GM18505 (cell line): ENCODE measurements around the gene SLC7A8.

Experiments used
- ATAC-seq: cut with Tn5 transposase; IDR thresholded peaks from one replicate; pipeline ENCODE4 v1.9.1; 2021; ENCODE audit not compliant: unreplicated experiment
- POLR2A ChIP-seq: IDR thresholded peaks from 4 replicates; pipeline ENCODE4 v1.6.1; 2011; ENCODE audit warnings: borderline replicate concordance; ENCODE audit not compliant: insufficient read depth, insufficient read length; ENCODE audit errors: extremely low read depth

The SLC7A8 gene

DNA sequence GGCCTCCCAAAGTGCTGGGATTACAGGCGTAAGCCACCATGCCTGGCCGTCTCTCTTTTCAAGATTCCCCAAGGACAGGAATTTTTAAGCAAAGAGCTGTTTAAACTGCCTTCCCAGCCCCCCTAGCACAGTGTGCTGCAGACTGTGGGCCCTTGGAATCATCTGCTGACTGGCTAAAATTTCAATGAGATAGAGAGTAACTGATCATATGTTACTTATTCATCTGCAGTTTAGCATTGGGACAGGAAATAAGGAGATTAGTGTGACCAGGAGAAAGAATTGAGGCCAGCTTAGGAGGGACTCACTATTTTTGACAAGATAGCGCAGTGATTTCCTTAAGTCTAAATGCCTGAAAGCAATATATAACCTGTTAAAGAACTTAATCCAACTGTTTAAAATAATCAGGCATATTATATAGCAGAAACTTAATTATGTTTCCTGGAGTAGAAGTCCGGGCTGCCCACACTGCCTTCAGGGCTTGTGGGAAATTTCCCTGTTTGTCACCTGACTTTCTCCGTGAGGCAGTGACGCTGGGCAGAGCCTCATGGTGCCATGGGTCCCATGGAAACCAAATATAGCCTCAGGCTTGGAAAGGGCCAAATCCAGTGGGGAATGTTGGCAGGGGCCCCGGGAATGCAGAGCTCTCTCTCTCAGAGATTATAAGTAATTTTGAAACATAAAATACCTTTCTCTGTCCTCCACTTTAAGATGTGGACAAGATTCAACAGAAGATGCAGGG, 41.6 kb downstream of the SLC7A8 start:
- no peak for ATAC-seq
- no peak for TF ChIP-seq POLR2A

DNA sequence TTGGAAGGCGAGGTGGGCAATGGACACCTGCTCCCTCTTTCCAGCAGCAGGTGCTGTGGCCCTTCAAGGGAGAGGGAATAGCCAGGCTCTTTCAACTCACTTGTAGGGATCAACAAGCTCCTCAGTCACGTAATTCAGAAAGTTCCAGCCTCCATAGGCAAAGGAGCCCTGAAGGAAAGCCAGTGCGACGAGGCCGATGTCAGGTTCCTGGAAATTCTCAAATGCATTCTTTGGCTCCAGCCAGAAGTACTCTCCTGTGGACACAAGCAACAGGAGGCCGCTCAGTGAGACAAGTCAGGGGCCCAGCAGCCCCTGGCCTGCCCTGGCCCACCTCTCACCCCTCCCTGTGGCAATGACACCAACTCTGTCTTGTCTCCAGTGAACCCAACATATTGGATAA, 43.1 kb downstream of the SLC7A8 start:
- no peak for TF ChIP-seq POLR2A
- ATAC-seq, result no peak

DNA sequence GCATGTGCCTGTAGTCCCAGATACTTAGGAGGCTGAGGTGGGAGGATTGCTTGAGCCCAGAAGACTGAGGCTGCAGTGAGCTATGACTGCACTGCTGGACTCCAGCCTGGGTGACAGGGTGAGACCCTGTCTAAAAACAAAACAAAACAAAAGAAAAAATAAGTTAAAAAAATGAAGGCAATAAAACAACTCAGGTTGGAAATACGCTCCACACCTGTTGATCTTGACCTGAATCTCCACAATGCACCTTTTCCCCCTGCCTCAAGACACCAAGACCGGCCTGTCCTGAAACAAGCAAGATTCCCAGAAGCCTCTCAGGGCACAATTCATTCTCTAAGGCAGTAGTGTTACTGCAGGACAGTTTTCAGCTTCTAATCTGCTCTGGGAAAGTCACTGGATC, 43.6 kb downstream of the SLC7A8 start:
- no peak for ATAC-seq

DNA sequence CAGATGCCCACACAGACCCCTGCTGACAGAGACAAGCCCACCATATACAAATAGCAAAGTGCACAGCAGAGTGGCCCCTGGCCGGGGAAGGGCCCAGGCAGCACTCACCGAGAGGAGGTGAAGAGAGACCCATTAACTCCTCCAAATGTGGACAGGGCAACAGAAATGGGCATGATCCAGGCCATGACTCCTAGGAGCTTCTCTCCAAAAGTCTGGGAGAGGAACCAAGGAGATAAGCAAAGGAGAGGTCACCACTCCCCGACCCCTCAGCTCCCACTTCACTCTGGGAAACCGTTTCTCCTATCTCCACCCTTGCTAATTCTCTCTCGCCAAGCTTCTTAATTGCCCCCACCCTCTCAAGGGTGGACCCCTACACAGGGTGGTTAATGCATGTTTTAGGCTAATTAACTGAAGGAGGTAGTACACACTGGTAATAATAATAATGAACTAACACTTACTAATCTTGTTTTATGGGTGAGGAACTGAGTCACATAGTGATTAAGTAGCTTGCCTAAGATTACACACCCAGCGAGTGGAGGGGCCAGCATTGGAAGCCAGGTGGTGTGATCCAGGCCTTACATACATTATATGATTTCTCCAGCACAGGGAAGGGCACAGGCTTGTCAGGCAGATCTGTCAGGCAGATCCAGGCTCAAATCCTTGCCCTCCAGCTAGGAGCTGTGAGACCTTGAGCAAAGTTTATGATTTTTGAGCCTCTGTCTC, 45.5 kb downstream of the SLC7A8 start:
- TF ChIP-seq POLR2A, result no peak
- ATAC-seq, result no peak

More for the DNA sequence above, 43.6 kb downstream of the SLC7A8 start:
- no peak for TF ChIP-seq POLR2A

- ATAC-seq, result no peak
- TF ChIP-seq POLR2A, result no peak
Measured at GRCh38 chr14:23137192-23137812, 46.2 kb downstream of the SLC7A8 start.

- no peak for ATAC-seq
Measured at GRCh38 chr14:23136566-23137133, 46.8 kb downstream of the SLC7A8 start.

DNA sequence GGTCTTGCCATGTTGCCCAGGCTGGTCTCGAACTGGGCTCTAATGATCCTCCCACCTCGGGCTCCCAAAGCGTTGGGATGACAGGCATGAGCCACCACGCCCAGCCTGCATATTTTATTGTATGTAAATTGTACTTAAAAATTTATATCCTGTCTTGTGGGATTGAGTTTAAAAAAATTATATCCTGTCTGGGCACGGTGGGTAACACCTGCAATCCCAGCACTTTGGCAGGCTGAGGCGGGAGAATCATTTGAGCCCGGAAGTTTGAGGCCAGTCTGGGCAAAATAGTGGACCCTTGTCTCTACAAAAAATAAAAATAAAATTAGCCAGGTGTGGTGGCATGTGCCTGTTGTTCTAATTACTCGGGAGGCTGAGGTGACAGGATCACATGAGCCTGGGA, 50.5 kb downstream of the SLC7A8 start:
- ATAC-seq, result no peak
- no peak for TF ChIP-seq POLR2A

More at GRCh38 chr14:23136566-23137133, 46.8 kb downstream of the SLC7A8 start:
- TF ChIP-seq POLR2A, result no peak

- TF ChIP-seq POLR2A, result no peak
Measured at GRCh38 chr14:23131482-23131881, 52.0 kb downstream of the SLC7A8 start.

DNA sequence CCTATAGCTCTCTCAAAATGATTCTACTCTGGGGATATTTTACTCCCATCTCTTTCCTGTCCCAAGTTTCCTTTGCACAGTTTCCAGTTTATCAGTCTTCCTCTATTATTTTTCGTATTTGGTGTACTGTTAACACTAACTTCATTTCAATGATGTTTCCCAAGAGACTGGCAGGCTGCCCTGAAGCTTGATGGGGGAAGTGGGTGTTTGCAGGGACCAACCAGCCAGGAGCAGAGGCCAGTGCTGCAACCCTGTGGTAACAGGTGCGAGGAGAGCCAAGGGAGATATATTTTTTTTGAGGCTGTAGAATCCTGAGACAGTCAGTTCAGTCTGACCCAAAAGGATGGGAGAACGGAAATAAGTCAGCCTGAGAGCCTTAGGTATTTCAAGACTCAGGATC, 52.6 kb downstream of the SLC7A8 start:
- TF ChIP-seq POLR2A, result no peak
- no peak for ATAC-seq

More at GRCh38 chr14:23131482-23131881, 52.0 kb downstream of the SLC7A8 start:
- no peak for ATAC-seq

DNA sequence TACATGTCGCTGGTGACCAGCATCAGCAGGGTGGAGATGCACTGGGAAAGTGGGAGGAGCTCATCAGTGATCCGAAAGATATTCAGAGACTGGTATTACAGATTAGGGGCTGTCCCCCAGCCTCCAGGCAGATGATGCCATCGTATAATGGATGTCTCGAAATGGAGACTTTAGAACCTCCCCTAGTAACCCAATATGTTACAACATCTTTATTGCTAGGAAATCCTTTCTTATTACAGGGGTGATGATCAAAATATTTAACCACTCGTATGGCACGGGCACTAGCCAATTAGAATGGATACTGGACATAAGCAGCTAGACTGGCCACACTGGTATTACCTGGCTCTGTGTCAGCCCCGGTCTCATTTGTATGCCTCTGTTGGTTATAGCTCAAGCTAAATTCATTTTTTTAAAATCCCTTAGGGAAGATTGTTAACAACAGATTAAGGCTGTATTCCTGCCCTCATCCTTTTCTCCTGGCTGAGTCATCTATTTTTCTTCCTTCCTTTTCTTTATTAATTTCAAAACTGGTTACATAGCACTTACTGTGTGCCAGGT, 53.6 kb downstream of the SLC7A8 start:
- ATAC-seq, result no peak
- TF ChIP-seq POLR2A, result no peak

GRCh38 chr14:23128969-23129758, 54.3 kb downstream of the SLC7A8 start:
- no peak for TF ChIP-seq POLR2A
- ATAC-seq, result no peak

DNA sequence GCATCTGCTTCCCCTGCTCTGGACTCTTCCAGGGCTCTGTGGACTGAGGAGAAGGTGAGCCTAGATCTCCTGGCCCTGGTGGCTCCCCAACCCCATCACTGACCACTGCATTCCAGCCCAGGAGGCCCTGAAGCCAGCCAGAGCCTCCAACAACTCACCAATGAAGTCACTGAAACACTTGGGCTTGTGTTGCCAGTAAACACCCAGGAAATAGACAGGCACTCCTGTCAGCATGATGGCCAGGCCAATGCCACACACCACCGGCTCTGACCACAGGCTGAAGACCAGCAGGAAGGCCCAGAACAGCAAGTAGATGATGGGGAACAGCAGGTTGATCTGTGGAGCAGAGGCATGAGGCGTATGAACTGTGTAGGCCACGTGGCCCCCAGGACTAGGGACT, 55.6 kb downstream of the SLC7A8 start:
- ATAC-seq, result no peak
- no peak for TF ChIP-seq POLR2A
